IMR-90 (cell line): ENCODE measurements around the gene MICU1. TPM values are rescaled to one million over a fixed set of nuclear protein-coding genes. Genes with fewer than 3 reads are reported as not detected.

Experiments
- ATAC-seq: fragments of 200-7000 bp; cut with Tn5 transposase; 2 replicates; pipeline ENCODE4 v1.9.1; 2020; ENCODE audit warnings: low read depth, mild to moderate bottlenecking, moderate library complexity
- BruUV-seq: library from RNA; stranded (reverse); fragments of 400-500 nt; replicated peaks from 2 replicates; lab custom pipeline; 2021; lab: Mats Ljungman, UMichigan
- CTCF ChIA-PET: fragments of 300-600 bp; formaldehyde crosslinking; extraction: SDS; loops from one replicate; lab custom pipeline; 2021; ENCODE audit warnings: antibody characterized with exemption; lab: Yijun Ruan, JAX
- POLR2A ChIA-PET: fragments of 300-600 bp; sonication (Branson Sonifier 250); formaldehyde crosslinking; loops from one replicate; lab custom pipeline; 2022; ENCODE audit warnings: antibody characterized with exemption; ENCODE audit not compliant: unreplicated experiment; lab: Charles Lee
- DNase-seq: peaks from one replicate; pipeline ENCODE4 v3.0.0; 2013
- H2AFZ ChIP-seq: replicated peaks from 2 replicates; pipeline ENCODE3; 2013; ENCODE audit warnings: low read length, mild to moderate bottlenecking; ENCODE audit not compliant: poor library complexity
- H2AK5ac ChIP-seq: 2 replicates; pipeline ENCODE4 v1.6.1; 2013; ENCODE audit warnings: low read depth, low read length, inconsistent platforms
- H2AK9ac ChIP-seq: replicated peaks from 2 replicates; pipeline ENCODE3; 2013; ENCODE audit warnings: mild to moderate bottlenecking, low read depth, low read length, moderate library complexity; ENCODE audit not compliant: poor library complexity
- H2BK120ac ChIP-seq: 2 replicates; pipeline ENCODE4 v1.6.1; 2013; ENCODE audit warnings: low read depth, low read length, inconsistent platforms
- H2BK15ac ChIP-seq: 3 replicates; pipeline ENCODE4 v1.6.1; 2013; ENCODE audit warnings: low read depth, low read length, inconsistent platforms
- H2BK20ac ChIP-seq: 2 replicates; pipeline ENCODE4 v1.6.1; 2013; ENCODE audit warnings: low read depth, mild to moderate bottlenecking, inconsistent platforms, low read length, moderate library complexity
- H2BK5ac ChIP-seq: 2 replicates; pipeline ENCODE4 v1.6.1; 2013; ENCODE audit warnings: mild to moderate bottlenecking, low read depth, low read length, inconsistent platforms; ENCODE audit not compliant: poor library complexity, severe bottlenecking
- H3K14ac ChIP-seq: replicated peaks from 2 replicates; pipeline ENCODE4 v1.6.1; 2013; ENCODE audit warnings: low read depth, low read length, inconsistent platforms
- H3K18ac ChIP-seq: 2 replicates; pipeline ENCODE4 v1.6.1; 2013; ENCODE audit warnings: low read depth, low read length, control low read depth
- H3K23ac ChIP-seq: 2 replicates; pipeline ENCODE4 v1.6.1; 2013; ENCODE audit warnings: low read depth, low read length, inconsistent platforms
- H3K27ac ChIP-seq: 2 replicates; pipeline ENCODE4 v1.5.1; 2013; ENCODE audit warnings: mild to moderate bottlenecking, control low read depth, low read length; ENCODE audit not compliant: insufficient read depth
- H3K27me3 ChIP-seq: 2 replicates; pipeline ENCODE4 v1.6.1; 2013; ENCODE audit warnings: low read length; ENCODE audit not compliant: control insufficient read depth, insufficient read depth
- H3K36me3 ChIP-seq: 2 replicates; pipeline ENCODE4 v1.6.1; 2013; ENCODE audit warnings: low read length, mixed read lengths; ENCODE audit not compliant: control insufficient read depth, insufficient read depth
- H3K4ac ChIP-seq: 2 replicates; pipeline ENCODE4 v1.6.1; 2013; ENCODE audit warnings: low read depth, low read length, inconsistent platforms
- H3K4me1 ChIP-seq: 2 replicates; pipeline ENCODE4 v1.6.1; 2013; ENCODE audit warnings: low read length, mixed read lengths; ENCODE audit not compliant: control insufficient read depth, insufficient read depth
- H3K4me2 ChIP-seq: 2 replicates; pipeline ENCODE4 v1.6.1; 2013; ENCODE audit warnings: low read depth, mild to moderate bottlenecking, control low read depth, low read length, moderate library complexity
- H3K4me3 ChIP-seq: 2 replicates; pipeline ENCODE4 v1.5.1; 2013; ENCODE audit warnings: low read depth, mild to moderate bottlenecking, control low read depth, low read length, moderate library complexity; ENCODE audit not compliant: insufficient read depth
- H3K56ac ChIP-seq: 2 replicates; pipeline ENCODE4 v1.6.1; 2013; ENCODE audit warnings: low read length, inconsistent platforms; ENCODE audit not compliant: insufficient read depth; ENCODE audit errors: extremely low read depth
- H3K79me1 ChIP-seq, 2 experiments: 2 replicates each; pipeline ENCODE4 v1.6.1; 2013; ENCODE audit warnings: low read length in 2 of 2, inconsistent platforms in 1 of 2, low read depth in 1 of 2
- H3K9ac ChIP-seq: 2 replicates; pipeline ENCODE4 v1.6.1; 2013; ENCODE audit warnings: low read depth, low read length, control low read depth
- H3K9me1 ChIP-seq: 2 replicates; pipeline ENCODE4 v1.6.1; 2013; ENCODE audit warnings: low read length, inconsistent platforms; ENCODE audit not compliant: insufficient read depth
- H3K9me3 ChIP-seq: 2 replicates; pipeline ENCODE4 v1.6.1; 2013; ENCODE audit warnings: low read length; ENCODE audit not compliant: control insufficient read depth, insufficient read depth
- H4K20me1 ChIP-seq: 2 replicates; pipeline ENCODE4 v1.6.1; 2013; ENCODE audit warnings: low read length, inconsistent platforms; ENCODE audit not compliant: insufficient read depth
- H4K5ac ChIP-seq: 2 replicates; pipeline ENCODE4 v1.6.1; 2013; ENCODE audit warnings: mild to moderate bottlenecking, low read depth, low read length, control low read depth
- H4K8ac ChIP-seq, 2 experiments: 2 replicates each; pipeline ENCODE4 v1.6.1; 2013; ENCODE audit warnings: low read depth in 2 of 2, low read length in 2 of 2, control low read depth in 1 of 2, inconsistent platforms in 1 of 2
- H4K91ac ChIP-seq: 2 replicates; pipeline ENCODE4 v1.6.1; 2013; ENCODE audit warnings: low read depth, low read length, inconsistent platforms; ENCODE audit not compliant: insufficient read depth
- CHD1 ChIP-seq: IDR thresholded peaks from 2 replicates; pipeline ENCODE4 v1.6.1; 2012; ENCODE audit warnings: low read depth, low read length, improper control_type of control experiment
- WGBS, 2 experiments: methylation state at CpG; one replicate each; pipeline versions ENCODE4 v1.1.5 to v1.1.7; 2013; ENCODE audit warnings: missing lambda C conversion rate in 2 of 2; ENCODE audit not compliant: insufficient read length in 1 of 2; ENCODE audit errors: extremely low coverage in 2 of 2; 5-methylcytosine and 5-hydroxymethylcytosine counted together
- dilution Hi-C: fragments of 300-500 bp; cut with HindIII; formaldehyde crosslinking; loops from one replicate; pipeline ENCODE4 v1.14.3; 2018; ENCODE audit warnings: low sequenced_read_pairs; ENCODE audit not compliant: unreplicated experiment
- in situ Hi-C: fragments of 300-500 bp; cut with MboI; formaldehyde crosslinking; loops from 3 replicates; pipeline ENCODE4 v1.14.3; 2019; ENCODE audit warnings: low sequenced_read_pairs, inconsistent platforms, mixed read lengths
- intact Hi-C: fragments of 100-400 bp; cut with micrococcal nuclease; formaldehyde crosslinking; loops from 2 replicates; pipeline ENCODE4 v1.10.0; 2022
- polyA plus RNA-seq, 3 experiments: library from polyadenylated mRNA; depleted of rRNA; stranded (reverse); fragments of >200 nt; gene quantifications; 2 replicates each; pipeline ENCODE4 v1.2.3, GENCODE V29; 2012; ENCODE audit warnings: low replicate concordance in 1 of 3
- total RNA-seq: library from RNA; depleted of rRNA; stranded (reverse); fragments of >200 nt; gene quantifications from 2 replicates; pipeline ENCODE4 v1.2.3, GENCODE V29; 2012

Gene MICU1
- total and polyA plus RNA-seq, 2 of the 4 experiments (the other 2 are of a cell fraction): 43.6 to 44.7 TPM

DNA sequence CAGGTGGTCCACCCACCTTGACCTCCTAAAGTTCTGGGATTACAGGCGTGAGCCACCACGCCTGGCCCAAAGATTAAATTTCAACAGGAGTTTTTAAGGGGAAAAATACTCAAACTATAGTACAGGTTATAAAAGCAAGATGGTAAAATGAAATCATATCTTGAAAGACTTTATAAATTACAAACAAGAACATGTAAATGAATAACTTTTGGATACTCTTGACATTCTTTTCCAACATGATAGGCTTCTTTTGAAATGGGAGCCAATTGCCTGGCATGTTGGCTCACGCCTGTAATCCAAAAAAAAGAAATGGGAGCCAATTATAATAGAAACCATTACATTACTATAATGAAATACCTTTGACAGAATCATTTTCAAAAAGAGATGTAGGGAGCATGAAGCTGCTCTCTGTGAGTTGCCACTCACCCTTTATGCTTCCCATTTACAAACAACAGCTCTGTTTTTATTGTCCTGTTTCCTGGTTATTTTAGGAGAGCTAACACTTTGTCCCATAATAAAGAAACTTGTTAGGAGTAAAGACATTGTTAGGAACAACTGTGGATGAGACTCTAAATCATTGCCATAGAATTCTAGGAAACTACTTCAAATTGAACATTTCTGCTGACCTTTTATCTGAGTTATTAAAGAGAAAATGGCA is 41.5 kb upstream of the MICU1 start:
- ChIA-PET CTCF (no interaction called here), POLR2A (no interaction called here)
- H3K27me3 ChIP-seq: no peaks in the 10 kb centered on the region
- no peak overlapping the region for H2AFZ ChIP-seq
- no peak overlapping the region for H3K9ac ChIP-seq
- no peak overlapping the region for H2BK20ac ChIP-seq
- no peak for TF ChIP-seq CHD1
- no peaks in the 10 kb centered on the region for H3K79me1 ChIP-seq
- no peak overlapping the region for H4K8ac ChIP-seq
- no peak overlapping the region for H2BK120ac ChIP-seq
- no peaks in the 10 kb centered on the region for H3K9me3 ChIP-seq
- DNase-seq (no peak), ATAC-seq (no peak)
- H3K56ac ChIP-seq: no peak overlapping the region
- H3K36me3 ChIP-seq: no peaks in the 10 kb centered on the region
- no peak overlapping the region for H2AK5ac ChIP-seq
- H2BK15ac ChIP-seq: no peak overlapping the region
- no peaks in the 10 kb centered on the region for H3K9me1 ChIP-seq
- H3K14ac ChIP-seq: no peak overlapping the region
- H4K91ac ChIP-seq: no peak overlapping the region
- no peak overlapping the region for H3K4me2 ChIP-seq
- H2BK5ac ChIP-seq: no peak overlapping the region
- H3K4me1 ChIP-seq: no peaks in the 10 kb centered on the region
- dilution Hi-C loops (no loop called here), intact Hi-C loops (no loop called here), in situ Hi-C loops (no loop called here)
- no CpG with 5 or more reads among the region's 3 CpGs for WGBS, 2 experiments
- no peak overlapping the region for H3K4me3 ChIP-seq
- H3K27ac ChIP-seq: no peak overlapping the region
- no peak overlapping the region for H2AK9ac ChIP-seq
- no peak overlapping the region for H3K4ac ChIP-seq
- BruUV-seq: no TSS peak
- H4K5ac ChIP-seq: no peak overlapping the region
- H3K18ac ChIP-seq: no peak overlapping the region
- H4K20me1 ChIP-seq: no peaks in the 10 kb centered on the region
- H3K23ac ChIP-seq: no peak overlapping the region
